GM18505 (cell line): ENCODE results near the gene DUS4L.
"Not testable (repeated sequence)": the region's sequence is repeated elsewhere in the genome, so short reads cannot be mapped to it uniquely, and the experiment has no call there.

ENCODE experiments used
- ATAC-seq: cut with Tn5 transposase; IDR thresholded peaks from one replicate; pipeline ENCODE4 v1.9.1; 2021; ENCODE audit not compliant: unreplicated experiment
- POLR2A ChIP-seq: IDR thresholded peaks from 4 replicates; pipeline ENCODE4 v1.6.1; 2011; ENCODE audit warnings: borderline replicate concordance; ENCODE audit not compliant: insufficient read depth, insufficient read length; ENCODE audit errors: extremely low read depth

The DUS4L gene, protein sequence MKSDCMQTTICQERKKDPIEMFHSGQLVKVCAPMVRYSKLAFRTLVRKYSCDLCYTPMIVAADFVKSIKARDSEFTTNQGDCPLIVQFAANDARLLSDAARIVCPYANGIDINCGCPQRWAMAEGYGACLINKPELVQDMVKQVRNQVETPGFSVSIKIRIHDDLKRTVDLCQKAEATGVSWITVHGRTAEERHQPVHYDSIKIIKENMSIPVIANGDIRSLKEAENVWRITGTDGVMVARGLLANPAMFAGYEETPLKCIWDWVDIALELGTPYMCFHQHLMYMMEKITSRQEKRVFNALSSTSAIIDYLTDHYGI

DNA sequence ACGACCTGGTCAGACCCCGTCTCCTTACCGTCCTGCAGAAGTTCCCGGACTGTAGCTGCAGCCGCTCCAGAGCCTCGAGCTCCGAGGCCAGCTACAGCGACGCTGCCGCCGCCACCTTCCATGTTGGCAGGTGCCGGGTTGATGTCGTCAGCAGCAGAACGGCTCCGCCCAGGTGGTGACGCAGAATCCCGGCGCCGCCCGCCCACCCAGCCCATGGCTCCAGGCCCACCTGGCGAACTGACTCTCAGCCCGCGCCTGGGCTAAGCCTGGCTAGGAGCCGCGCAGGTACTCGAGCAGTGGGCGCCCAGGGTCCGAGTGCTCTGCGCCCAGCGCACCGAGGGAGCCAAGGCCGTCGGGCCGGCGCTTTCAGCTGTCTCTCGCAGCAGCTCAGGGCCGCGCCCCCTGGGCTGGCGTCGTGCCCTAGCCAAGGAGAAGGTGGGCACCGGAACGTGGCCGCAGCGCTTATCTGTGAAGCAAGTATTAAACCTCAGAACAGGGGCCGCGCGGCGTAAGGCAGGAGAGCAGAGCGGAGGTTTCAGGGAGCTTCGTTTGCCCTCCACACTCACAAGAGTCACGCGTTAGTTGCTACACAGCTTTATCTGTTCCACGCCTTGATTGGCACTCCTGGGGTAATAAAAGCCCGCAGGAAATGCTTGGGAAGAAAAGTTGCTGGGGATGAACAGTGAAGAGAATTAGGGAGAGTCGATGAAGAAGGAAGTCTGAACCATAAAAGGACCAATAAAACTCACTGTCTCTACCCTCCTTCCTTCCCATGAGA is at the start of gene DUS4L, which contains the start of gene COG5:
TSS of gene DUS4L (plus strand) at position 197 of the 778 bp plus-strand sequence. CDS start 3,100 bp downstream, outside the sequence.
TSS of gene COG5 (minus strand) at position 146 of the 778 bp plus-strand sequence. CDS start at position 122, 24 bp downstream.
- TF ChIP-seq POLR2A, result peak; percentile 92
- peak; percentile 95 for ATAC-seq

DNA sequence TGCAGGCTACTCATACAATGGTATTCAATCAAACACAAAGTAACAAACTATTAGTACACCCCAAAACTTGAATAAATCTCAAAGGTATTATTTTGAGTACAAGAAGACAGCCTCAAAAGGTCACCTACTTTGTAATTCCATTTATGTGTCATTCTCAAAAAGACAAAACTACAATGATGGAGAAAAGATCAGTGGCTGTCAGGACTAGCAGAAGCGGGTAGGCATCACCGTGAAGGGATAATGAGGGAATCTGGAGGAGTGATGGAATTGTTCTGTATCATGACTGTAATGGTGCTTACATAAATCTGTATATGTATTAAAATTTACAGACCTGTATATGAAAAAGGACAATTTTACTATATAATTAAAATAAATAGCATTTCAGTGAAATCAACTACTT is 37.1 kb upstream of the DUS4L start:
- no peak for TF ChIP-seq POLR2A
- ATAC-seq, result no peak

DNA sequence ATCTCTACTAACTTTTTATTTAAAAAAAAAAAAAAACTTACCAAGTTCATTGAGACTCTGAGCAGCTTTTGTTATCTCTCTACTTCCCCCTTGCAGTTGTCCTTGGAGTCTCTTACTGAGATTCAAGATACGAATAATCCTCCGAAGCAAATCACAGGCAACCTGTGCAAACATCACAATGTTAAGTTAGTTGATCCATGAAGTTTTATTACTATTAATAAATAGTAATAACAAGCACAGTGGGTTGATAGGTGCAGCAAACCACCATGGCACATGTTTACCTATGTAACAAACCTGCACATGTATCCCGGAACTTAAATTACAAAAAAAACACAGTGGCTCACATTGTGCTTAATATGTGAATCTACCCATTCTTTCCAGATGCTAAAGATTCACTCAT is 36.6 kb upstream of the DUS4L start:
- no peak for TF ChIP-seq POLR2A
- ATAC-seq, result no peak

DNA sequence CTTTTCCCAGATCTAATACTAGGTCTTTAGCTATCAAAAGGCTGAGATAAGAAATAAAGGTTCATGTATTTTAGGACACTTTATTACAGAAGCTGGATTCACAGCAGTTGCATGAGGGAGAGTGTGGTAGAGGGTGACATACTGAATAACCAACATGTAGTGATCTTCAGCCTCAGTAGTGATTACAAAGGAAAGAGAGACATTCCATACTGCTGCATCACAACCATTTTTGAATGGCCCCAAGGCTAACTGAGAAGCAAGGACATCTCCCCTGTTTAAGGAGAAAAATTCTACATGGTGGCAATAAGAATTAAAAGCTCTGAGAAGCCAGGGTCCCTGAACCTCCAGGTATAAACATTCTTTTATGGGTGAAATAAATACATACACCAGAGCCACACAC is 35.3 kb upstream of the DUS4L start:
- TF ChIP-seq POLR2A, result no peak
- no peak for ATAC-seq

DNA sequence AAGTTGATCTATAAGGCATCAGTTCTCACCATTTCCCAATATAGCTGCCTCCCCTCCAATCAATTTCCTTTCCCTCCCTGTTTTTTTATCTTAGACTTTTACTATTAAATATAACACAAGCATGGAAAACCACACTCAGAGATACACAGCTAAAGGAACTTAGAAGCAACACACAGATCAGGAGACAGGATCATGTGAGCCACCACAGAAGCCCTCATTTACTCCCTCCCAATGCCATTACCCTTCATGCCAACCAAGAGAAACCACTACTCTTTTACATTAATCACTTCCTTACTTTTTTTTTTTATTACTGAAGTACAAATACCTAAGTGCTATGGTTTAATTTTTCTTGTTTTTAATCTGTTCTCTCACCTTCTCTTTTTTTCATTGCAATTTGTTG is 33.0 kb upstream of the DUS4L start:
- no peak for TF ChIP-seq POLR2A
- no peak for ATAC-seq

DNA sequence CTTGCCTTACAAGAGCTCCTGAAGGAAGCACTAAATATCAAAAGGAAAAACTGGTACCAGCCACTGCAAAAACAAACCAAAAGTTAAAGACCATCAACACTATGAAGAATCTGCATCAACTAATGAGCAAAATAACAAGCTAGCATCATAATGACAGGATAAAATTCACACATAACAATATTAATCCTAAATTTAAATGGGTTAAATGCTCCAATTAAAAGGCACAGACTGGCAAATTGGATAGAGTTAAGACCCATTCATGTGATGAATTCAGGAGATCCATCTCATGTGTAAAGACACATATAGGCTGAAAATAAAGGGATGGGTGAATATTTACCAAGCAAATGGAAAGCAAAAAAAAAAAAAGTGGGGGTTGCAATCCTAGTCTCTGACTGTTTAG is 29.6 kb upstream of the DUS4L start:
- no peak for TF ChIP-seq POLR2A

DNA sequence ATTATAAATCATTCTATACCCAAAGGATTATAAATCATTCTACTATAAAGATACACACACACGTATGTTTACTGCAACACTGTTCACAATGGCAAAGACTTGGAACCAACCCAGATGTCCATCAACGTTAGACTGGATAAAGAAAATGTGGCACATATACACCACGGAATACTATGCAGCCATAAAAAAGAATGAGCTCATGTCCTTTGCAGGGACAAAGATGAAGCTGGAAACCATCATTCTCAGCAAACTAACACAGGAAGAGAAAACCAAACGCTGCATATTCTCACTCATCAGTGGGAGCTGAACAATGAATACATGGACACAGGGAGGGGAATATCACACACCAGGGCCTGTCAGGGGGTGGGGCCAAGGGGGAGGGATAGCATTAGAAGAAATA is 26.5 kb upstream of the DUS4L start:
- not testable (repeated sequence) for ATAC-seq

More for the DNA sequence above, 29.6 kb upstream of the DUS4L start:
- no peak for ATAC-seq

DNA sequence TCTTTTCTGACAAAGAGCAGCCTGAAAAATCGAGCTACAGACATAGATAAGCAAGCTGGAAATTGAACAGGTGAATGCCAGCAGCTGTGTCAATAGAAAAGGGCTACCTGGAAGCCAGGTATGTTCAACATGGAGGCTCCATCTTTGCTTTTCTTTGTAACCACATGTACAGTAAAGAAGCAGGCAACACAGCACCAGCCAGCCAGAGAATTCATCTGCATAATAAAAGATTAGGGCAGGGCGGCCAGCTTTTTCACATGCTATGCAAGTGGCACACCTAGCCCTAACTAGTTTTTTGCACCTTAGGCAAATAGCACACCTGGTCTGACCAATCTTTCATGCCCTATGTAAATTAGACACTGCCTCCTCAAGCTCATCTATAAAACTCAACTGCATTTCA is 25.8 kb upstream of the DUS4L start:
- no peak for ATAC-seq

DNA sequence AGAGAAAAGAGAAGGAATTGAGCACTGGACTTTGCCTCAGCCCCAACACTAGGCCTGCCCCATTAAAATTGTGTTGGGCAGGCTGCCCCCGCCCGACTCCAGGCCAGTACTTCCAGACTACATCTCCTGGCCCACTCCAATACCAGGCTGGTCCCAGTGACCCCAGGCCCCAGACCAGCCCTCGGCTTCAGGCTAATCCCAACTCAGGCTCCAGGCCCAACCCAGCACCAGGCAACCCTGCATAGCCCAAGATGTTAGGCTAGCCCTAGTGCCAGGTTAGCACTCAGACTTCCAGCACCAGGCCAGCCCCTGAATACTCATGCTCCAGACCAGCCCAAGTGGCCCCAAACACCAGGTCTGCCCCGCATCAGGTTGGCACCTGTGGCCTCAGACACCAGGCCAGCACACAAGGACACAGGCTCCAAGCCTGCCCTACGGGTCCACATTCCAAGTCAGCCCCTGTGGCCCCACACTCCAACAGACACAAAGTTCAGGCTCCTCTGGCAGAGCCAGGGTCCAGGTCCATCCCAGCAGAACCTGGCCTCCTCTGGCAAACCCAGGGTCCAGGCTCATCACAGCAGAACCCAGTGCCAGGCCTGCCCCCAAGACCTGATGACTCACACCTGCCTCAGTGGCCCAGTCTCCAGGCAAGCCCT is 20.3 kb upstream of the DUS4L start:
- no peak for ATAC-seq
- TF ChIP-seq POLR2A, result no peak

More for the DNA sequence above, 25.8 kb upstream of the DUS4L start:
- TF ChIP-seq POLR2A, result no peak

DNA sequence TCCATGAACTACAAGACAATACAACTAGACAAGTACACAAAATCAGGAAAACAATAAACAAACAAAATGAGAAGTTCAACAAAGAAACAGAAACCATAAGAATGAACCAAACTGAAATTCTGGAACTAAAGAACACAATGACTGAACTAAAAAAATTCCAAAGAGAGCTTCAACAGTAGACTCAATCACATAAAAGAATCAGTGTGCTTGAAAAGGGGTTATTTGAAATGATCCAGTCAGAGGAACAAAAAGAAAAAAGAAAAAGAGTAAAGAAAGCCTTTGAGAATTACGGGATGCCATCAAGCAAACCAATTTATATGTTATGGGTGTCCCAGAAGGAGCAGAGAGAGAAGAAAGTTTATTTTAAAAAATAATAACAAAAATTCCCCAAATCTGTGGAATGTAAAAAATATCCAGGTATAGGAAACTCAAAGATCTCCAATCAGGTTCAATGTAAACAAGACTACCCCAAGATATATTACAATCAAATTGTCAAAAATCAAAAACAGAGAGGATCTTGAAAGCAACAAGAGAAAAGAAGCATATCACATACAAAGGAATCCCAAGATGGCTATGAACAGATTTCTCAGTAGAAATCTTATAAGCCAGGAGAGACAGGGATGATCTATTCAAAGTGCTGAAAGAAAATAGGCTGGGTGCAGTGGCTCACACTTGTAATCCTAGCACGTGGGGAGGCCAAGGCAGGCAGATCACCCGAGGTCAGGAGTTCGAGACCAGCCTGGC is 18.8 kb upstream of the DUS4L start:
- no peak for ATAC-seq
- no peak for TF ChIP-seq POLR2A

DNA sequence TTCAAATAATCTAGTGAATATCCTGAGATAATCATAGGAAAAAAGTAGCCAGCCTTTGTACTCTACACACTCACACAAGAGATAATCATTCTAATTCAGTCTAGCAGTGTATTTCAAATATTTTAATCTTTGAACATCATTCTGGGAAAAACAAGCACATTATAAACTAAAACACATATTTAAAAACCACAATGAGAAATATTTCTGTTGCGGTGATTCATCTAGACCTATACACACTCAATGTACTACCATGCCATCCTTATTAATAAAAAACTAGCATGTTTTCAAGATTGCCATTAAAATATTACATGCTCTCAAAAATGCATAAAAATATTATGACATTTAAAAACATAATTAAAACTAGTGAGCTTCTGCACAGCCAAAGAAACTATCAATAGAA is 11.8 kb upstream of the DUS4L start:
- no peak for ATAC-seq
- TF ChIP-seq POLR2A, result no peak

DNA sequence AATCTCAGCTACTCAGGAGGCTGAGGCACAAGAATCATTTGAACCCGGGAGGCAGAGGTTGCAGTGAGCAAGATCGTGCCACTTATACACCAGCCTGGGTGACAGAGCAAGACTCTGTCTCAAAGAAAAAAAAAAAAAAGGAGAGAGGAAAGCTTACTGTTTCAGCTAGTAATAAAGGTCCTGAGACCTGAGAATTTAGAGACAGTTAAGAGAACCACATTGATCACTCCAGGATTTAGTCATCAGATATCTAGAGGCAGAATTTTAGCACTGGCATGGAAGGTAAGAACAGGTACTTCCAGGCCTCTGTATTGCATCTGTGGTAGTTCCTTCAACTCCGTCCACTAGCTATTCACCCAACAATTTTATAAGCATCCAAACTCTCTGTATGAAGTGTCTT is 7.9 kb upstream of the DUS4L start:
- no peak for ATAC-seq

DNA sequence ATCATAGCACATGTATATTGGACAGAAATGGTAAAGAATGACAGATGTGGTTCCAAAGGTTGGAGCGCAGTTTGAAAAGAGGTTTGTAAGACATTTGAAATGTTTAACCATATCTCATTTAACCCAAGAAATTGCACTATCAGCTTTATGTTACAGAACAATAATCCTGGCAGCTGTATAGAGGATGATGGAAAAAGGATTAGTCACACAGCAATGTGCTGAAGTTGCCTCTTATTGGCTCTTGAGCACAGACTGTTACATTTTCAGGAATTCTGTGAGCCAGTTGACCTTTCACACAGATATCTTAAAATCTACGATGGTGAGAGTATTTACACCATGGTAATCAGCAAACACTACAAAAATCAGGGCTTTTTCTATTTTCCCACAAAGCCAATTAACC is 3.9 kb upstream of the DUS4L start:
- ATAC-seq, result no peak
- no peak for TF ChIP-seq POLR2A

More for the DNA sequence above, 7.9 kb upstream of the DUS4L start:
- TF ChIP-seq POLR2A, result no peak
